ENCODE results near the gene ITGB1.

The ITGB1 gene

GRCh38 chr10:32931593-32931992 lies 26.4 kb downstream of the ITGB1 start:
- no peak overlapping the region for H3K23ac ChIP-seq (ENCODE audit: low read length)
- no peak overlapping the region for H3K9ac ChIP-seq (ENCODE audit: low read length)
- H3K4me2 ChIP-seq (ENCODE audit: low read length) = no peak overlapping the region
- no peak overlapping the region for H2BK5ac ChIP-seq (ENCODE audit: low read length)
- H3K27me3 ChIP-seq (ENCODE audit: insufficient read depth, low read length, poor library complexity) = no peaks in the 10 kb centered on the region
- H3K4me1 ChIP-seq (ENCODE audit: control insufficient read depth, low read depth, low read length) = no peaks in the 10 kb centered on the region
- H2BK15ac ChIP-seq (replicated peaks; ENCODE audit: low read depth) = no peak overlapping the region
- WGBS (ENCODE audit: extremely low coverage, insufficient coverage, low lambda C conversion rate) = no CpG with 5 or more reads among the region's 1 CpG
- H3K27ac ChIP-seq (ENCODE audit: low read depth, low read length) = no peak overlapping the region
- peaks cover 4% of the 10 kb centered on the region for H3K79me1 ChIP-seq (ENCODE audit: low read length)
- H3K4me3 ChIP-seq (ENCODE audit: low read length) = no peak overlapping the region
- no peak overlapping the region for H4K5ac ChIP-seq (ENCODE audit: low read length)
- H3K36me3 ChIP-seq (ENCODE audit: control insufficient read depth, insufficient read depth, low read length) = peaks cover 3% of the 10 kb centered on the region
- H3K56ac ChIP-seq (ENCODE audit: low read length) = no peak overlapping the region
- H3K4ac ChIP-seq (ENCODE audit: low read depth, low read length) = no peak overlapping the region
- no peak for DNase-seq
- no peak overlapping the region for H4K8ac ChIP-seq (ENCODE audit: low read depth, low read length)
- H2AK5ac ChIP-seq (ENCODE audit: low read length) = no peak overlapping the region
- H3K79me2 ChIP-seq (ENCODE audit: control insufficient read depth, insufficient read depth, low read length) = peaks cover 19% of the 10 kb centered on the region
- no peak overlapping the region for H2BK120ac ChIP-seq (ENCODE audit: low read depth, low read length)
- H3K18ac ChIP-seq (ENCODE audit: low read length) = no peak overlapping the region

GRCh38 chr10:32930036-32930435 lies 28.0 kb downstream of the ITGB1 start:
- DNase-seq = no peak
- H3K27ac ChIP-seq (ENCODE audit: low read depth, low read length) = no peak overlapping the region
- H3K4me3 ChIP-seq (ENCODE audit: low read length) = no peak overlapping the region
- H2BK15ac ChIP-seq (replicated peaks; ENCODE audit: low read depth) = no peak overlapping the region
- H2AK5ac ChIP-seq (ENCODE audit: low read length) = no peak overlapping the region
- H3K4me2 ChIP-seq (ENCODE audit: low read length) = no peak overlapping the region
- no peaks in the 10 kb centered on the region for H3K27me3 ChIP-seq (ENCODE audit: insufficient read depth, low read length, poor library complexity)
- no peak overlapping the region for H3K9ac ChIP-seq (ENCODE audit: low read length)
- no peak overlapping the region for H4K5ac ChIP-seq (ENCODE audit: low read length)
- peaks cover 5% of the 10 kb centered on the region for H3K36me3 ChIP-seq (ENCODE audit: control insufficient read depth, insufficient read depth, low read length)
- no peak overlapping the region for H2BK5ac ChIP-seq (ENCODE audit: low read length)
- no peak overlapping the region for H3K23ac ChIP-seq (ENCODE audit: low read length)
- H3K56ac ChIP-seq (ENCODE audit: low read length) = no peak overlapping the region
- no peak overlapping the region for H2BK120ac ChIP-seq (ENCODE audit: low read depth, low read length)
- H3K4me1 ChIP-seq (ENCODE audit: control insufficient read depth, low read depth, low read length) = no peaks in the 10 kb centered on the region
- H4K8ac ChIP-seq (ENCODE audit: low read depth, low read length) = no peak overlapping the region
- H3K18ac ChIP-seq (ENCODE audit: low read length) = no peak overlapping the region
- peaks cover 5% of the 10 kb centered on the region for H3K79me2 ChIP-seq (ENCODE audit: control insufficient read depth, insufficient read depth, low read length)
- H3K79me1 ChIP-seq (ENCODE audit: low read length) = peaks cover 2% of the 10 kb centered on the region
- no peak overlapping the region for H3K4ac ChIP-seq (ENCODE audit: low read depth, low read length)

- DNase-seq = no peak
These were observed 28.4 kb downstream of the ITGB1 start for GRCh38 chr10:32929634-32930033.

GRCh38 chr10:32927750-32928149 lies 30.3 kb downstream of the ITGB1 start:
- no CpG with 5 or more reads among the region's 3 CpGs for WGBS (ENCODE audit: extremely low coverage, insufficient coverage, low lambda C conversion rate)
- Histone ChIP-seq H3K9ac (ENCODE audit: low read length) (no peak overlapping the region), H2BK15ac (replicated peaks; ENCODE audit: low read depth) (no peak overlapping the region), H3K56ac (ENCODE audit: low read length) (no peak overlapping the region), H3K79me1 (ENCODE audit: low read length) (peaks cover 1% of the 10 kb centered on the region), H3K36me3 (ENCODE audit: control insufficient read depth, insufficient read depth, low read length) (peaks cover 6% of the 10 kb centered on the region), H3K27ac (ENCODE audit: low read depth, low read length) (no peak overlapping the region), H3K27me3 (ENCODE audit: insufficient read depth, low read length, poor library complexity) (no peaks in the 10 kb centered on the region), H4K5ac (ENCODE audit: low read length) (no peak overlapping the region), H4K8ac (ENCODE audit: low read depth, low read length) (no peak overlapping the region), H3K4me3 (ENCODE audit: low read length) (no peak overlapping the region), H3K79me2 (ENCODE audit: control insufficient read depth, insufficient read depth, low read length) (no peaks in the 10 kb centered on the region), H3K4me2 (ENCODE audit: low read length) (no peak overlapping the region), H2AK5ac (ENCODE audit: low read length) (no peak overlapping the region), H3K23ac (ENCODE audit: low read length) (no peak overlapping the region), H2BK120ac (ENCODE audit: low read depth, low read length) (no peak overlapping the region), H3K4ac (ENCODE audit: low read depth, low read length) (no peak overlapping the region), H2BK5ac (ENCODE audit: low read length) (no peak overlapping the region), H3K4me1 (ENCODE audit: control insufficient read depth, low read depth, low read length) (no peaks in the 10 kb centered on the region), H3K18ac (ENCODE audit: low read length) (no peak overlapping the region)
- no peak for DNase-seq

More at GRCh38 chr10:32929634-32930033, 28.4 kb downstream of the ITGB1 start:
- H2BK15ac ChIP-seq (replicated peaks; ENCODE audit: low read depth) = no peak overlapping the region
- no peak overlapping the region for H3K4me2 ChIP-seq (ENCODE audit: low read length)
- no peak overlapping the region for H2BK5ac ChIP-seq (ENCODE audit: low read length)
- no CpG with 5 or more reads among the region's 6 CpGs for WGBS (ENCODE audit: extremely low coverage, insufficient coverage, low lambda C conversion rate)
- H3K36me3 ChIP-seq (ENCODE audit: control insufficient read depth, insufficient read depth, low read length) = peaks cover 5% of the 10 kb centered on the region
- H2AK5ac ChIP-seq (ENCODE audit: low read length) = no peak overlapping the region
- H4K8ac ChIP-seq (ENCODE audit: low read depth, low read length) = no peak overlapping the region
- no peak overlapping the region for H3K4me3 ChIP-seq (ENCODE audit: low read length)
- H3K4ac ChIP-seq (ENCODE audit: low read depth, low read length) = no peak overlapping the region
- H3K23ac ChIP-seq (ENCODE audit: low read length) = no peak overlapping the region
- peaks cover 2% of the 10 kb centered on the region for H3K79me2 ChIP-seq (ENCODE audit: control insufficient read depth, insufficient read depth, low read length)
- no peak overlapping the region for H3K27ac ChIP-seq (ENCODE audit: low read depth, low read length)
- H4K5ac ChIP-seq (ENCODE audit: low read length) = no peak overlapping the region
- no peak overlapping the region for H3K18ac ChIP-seq (ENCODE audit: low read length)
- H3K9ac ChIP-seq (ENCODE audit: low read length) = no peak overlapping the region
- H3K27me3 ChIP-seq (ENCODE audit: insufficient read depth, low read length, poor library complexity) = no peaks in the 10 kb centered on the region
- no peak overlapping the region for H2BK120ac ChIP-seq (ENCODE audit: low read depth, low read length)
- no peaks in the 10 kb centered on the region for H3K4me1 ChIP-seq (ENCODE audit: control insufficient read depth, low read depth, low read length)
- H3K79me1 ChIP-seq (ENCODE audit: low read length) = peaks cover 1% of the 10 kb centered on the region
- no peak overlapping the region for H3K56ac ChIP-seq (ENCODE audit: low read length)

GRCh38 chr10:32923849-32924248 lies 34.2 kb downstream of the ITGB1 start:
- Histone ChIP-seq H3K4ac (ENCODE audit: low read depth, low read length) (no peak overlapping the region), H2AK5ac (ENCODE audit: low read length) (no peak overlapping the region), H3K36me3 (ENCODE audit: control insufficient read depth, insufficient read depth, low read length) (peaks cover 8% of the 10 kb centered on the region), H3K18ac (ENCODE audit: low read length) (no peak overlapping the region), H3K79me2 (ENCODE audit: control insufficient read depth, insufficient read depth, low read length) (no peaks in the 10 kb centered on the region), H2BK15ac (replicated peaks; ENCODE audit: low read depth) (no peak overlapping the region), H4K5ac (ENCODE audit: low read length) (no peak overlapping the region), H3K56ac (ENCODE audit: low read length) (no peak overlapping the region), H3K4me3 (ENCODE audit: low read length) (no peak overlapping the region), H3K4me1 (ENCODE audit: control insufficient read depth, low read depth, low read length) (no peaks in the 10 kb centered on the region), H3K27me3 (ENCODE audit: insufficient read depth, low read length, poor library complexity) (no peaks in the 10 kb centered on the region), H2BK5ac (ENCODE audit: low read length) (no peak overlapping the region), H3K27ac (ENCODE audit: low read depth, low read length) (no peak overlapping the region), H2BK120ac (ENCODE audit: low read depth, low read length) (no peak overlapping the region), H4K8ac (ENCODE audit: low read depth, low read length) (no peak overlapping the region), H3K79me1 (ENCODE audit: low read length) (peaks cover 1% of the 10 kb centered on the region), H3K23ac (ENCODE audit: low read length) (no peak overlapping the region), H3K9ac (ENCODE audit: low read length) (no peak overlapping the region), H3K4me2 (ENCODE audit: low read length) (no peak overlapping the region)
- DNase-seq = no peak
- no CpG with 5 or more reads among the region's 2 CpGs for WGBS (ENCODE audit: extremely low coverage, insufficient coverage, low lambda C conversion rate)

- Histone ChIP-seq H3K27me3 (ENCODE audit: insufficient read depth, low read length, poor library complexity) (no peaks in the 10 kb centered on the region), H3K4me2 (ENCODE audit: low read length) (no peak overlapping the region), H3K4me1 (ENCODE audit: control insufficient read depth, low read depth, low read length) (no peaks in the 10 kb centered on the region), H3K23ac (ENCODE audit: low read length) (no peak overlapping the region), H4K8ac (ENCODE audit: low read depth, low read length) (no peak overlapping the region), H4K5ac (ENCODE audit: low read length) (no peak overlapping the region), H2AK5ac (ENCODE audit: low read length) (no peak overlapping the region), H2BK5ac (ENCODE audit: low read length) (no peak overlapping the region), H2BK15ac (replicated peaks; ENCODE audit: low read depth) (no peak overlapping the region), H3K9ac (ENCODE audit: low read length) (no peak overlapping the region), H3K79me2 (ENCODE audit: control insufficient read depth, insufficient read depth, low read length) (peaks cover 2% of the 10 kb centered on the region), H3K36me3 (ENCODE audit: control insufficient read depth, insufficient read depth, low read length) (peaks cover 10% of the 10 kb centered on the region), H3K79me1 (ENCODE audit: low read length) (peaks cover 1% of the 10 kb centered on the region), H3K56ac (ENCODE audit: low read length) (no peak overlapping the region), H2BK120ac (ENCODE audit: low read depth, low read length) (no peak overlapping the region), H3K27ac (ENCODE audit: low read depth, low read length) (no peak overlapping the region), H3K4ac (ENCODE audit: low read depth, low read length) (no peak overlapping the region), H3K18ac (ENCODE audit: low read length) (no peak overlapping the region), H3K4me3 (ENCODE audit: low read length) (no peak overlapping the region)
- no peak for DNase-seq
- WGBS (ENCODE audit: extremely low coverage, insufficient coverage, low lambda C conversion rate) = no CpG with 5 or more reads among the region's 2 CpGs
These were observed 34.9 kb downstream of the ITGB1 start for GRCh38 chr10:32923134-32923533.

All from mesendoderm (in vitro differentiated cells).